Caco-2 (cell line): ENCODE results near the gene COX7A2L. TPM values are rescaled to one million over a fixed set of nuclear protein-coding genes. Genes with fewer than 3 reads are reported as not detected.
"Not testable (repeated sequence)": the region's sequence is repeated elsewhere in the genome, so short reads cannot be mapped to it uniquely, and the experiment has no call there.

Experiments used
- BruUV-seq: library from RNA; stranded (reverse); fragments of 400-500 nt; replicated peaks from 2 replicates; lab custom pipeline; 2021; lab: Mats Ljungman, UMichigan
- CTCF ChIA-PET: fragments of 300-600 bp; sonication (Branson Sonifier 250); formaldehyde crosslinking; loops from one replicate; lab custom pipeline; 2022; ENCODE audit warnings: antibody characterized with exemption; lab: Charles Lee
- POLR2A ChIA-PET: fragments of 300-600 bp; sonication (Branson Sonifier 250); formaldehyde crosslinking; loops from one replicate; lab custom pipeline; 2022; ENCODE audit warnings: antibody characterized with exemption; lab: Charles Lee
- DNase-seq, 2 experiments: peaks; one replicate each; pipeline versions ENCODE4 v3.0.0 to v3.0.0-alpha.2; 2020 to 2022
- H3K27me3 ChIP-seq: replicated peaks from 2 replicates; pipeline ENCODE4 v1.6.0; 2011; ENCODE audit warnings: low read length; ENCODE audit not compliant: control insufficient read depth, insufficient read depth
- H3K36me3 ChIP-seq: 2 replicates; pipeline ENCODE4 v1.5.1; 2011; ENCODE audit warnings: low read length; ENCODE audit not compliant: control insufficient read depth, insufficient read depth
- H3K4me1 ChIP-seq: fragments of 250-450 bp; sonication (Bioruptor Pico); 2 replicates; pipeline ENCODE4 v1.5.1; 2020; ENCODE audit warnings: mild to moderate bottlenecking
- H3K4me3 ChIP-seq: 2 replicates; pipeline ENCODE4 v1.5.1; 2011; ENCODE audit warnings: low read depth, mild to moderate bottlenecking, control low read depth, low read length
- H3K9me3 ChIP-seq: fragments of 250-450 bp; sonication (Bioruptor Pico); 2 replicates; pipeline ENCODE4 v1.5.1; 2020; ENCODE audit warnings: mild to moderate bottlenecking, moderate library complexity
- H3K27ac Mint-ChIP-seq: one replicate; pipeline ENCODE4 v1.8.0; 2022; ENCODE audit warnings: mixed read lengths; ENCODE audit not compliant: unreplicated experiment
- H3K27me3 Mint-ChIP-seq: one replicate; pipeline ENCODE4 v1.8.0; 2022; ENCODE audit warnings: mixed read lengths; ENCODE audit not compliant: insufficient read depth, unreplicated experiment
- H3K36me3 Mint-ChIP-seq: one replicate; pipeline ENCODE4 v1.8.0; 2022; ENCODE audit warnings: mild to moderate bottlenecking, mixed read lengths; ENCODE audit not compliant: insufficient read depth, unreplicated experiment
- H3K4me1 Mint-ChIP-seq: one replicate; pipeline ENCODE4 v1.8.0; 2022; ENCODE audit warnings: low read depth, mixed read lengths; ENCODE audit not compliant: unreplicated experiment
- H3K4me3 Mint-ChIP-seq: one replicate; pipeline ENCODE4 v1.8.0; 2022; ENCODE audit warnings: mild to moderate bottlenecking, moderate library complexity, mixed read lengths; ENCODE audit not compliant: unreplicated experiment
- H3K9me3 Mint-ChIP-seq: one replicate; pipeline ENCODE4 v1.8.0; 2022; ENCODE audit warnings: mixed read lengths; ENCODE audit not compliant: unreplicated experiment
- CTCF ChIP-seq, 2 experiments: fragments of 200-600 bp in 1 of 2; IDR thresholded peaks; 1 replicate in 1 of 2; 2 replicates in 1 of 2; pipeline versions ENCODE4 v1.5.1 to v1.8.0; 2011 to 2022; ENCODE audit warnings: antibody characterized with exemption in 1 of 2, control low read depth in 1 of 2, inconsistent platforms in 1 of 2, low read depth in 1 of 2, low read length in 1 of 2, mild to moderate bottlenecking in 1 of 2, moderate library complexity in 1 of 2; ENCODE audit not compliant: insufficient read depth in 1 of 2, severe bottlenecking in 1 of 2, unreplicated experiment in 1 of 2
- intact Hi-C: fragments of 100-400 bp; cut with micrococcal nuclease; formaldehyde crosslinking; loops from one replicate; pipeline ENCODE4 v1.10.0; 2022; ENCODE audit not compliant: unreplicated experiment
- total RNA-seq: library from RNA; stranded (reverse); gene quantifications from 2 replicates; pipeline ENCODE4 v1.2.3, GENCODE V29; 2022

COX7A2L gene
- total RNA-seq, 1 experiment from 2014 or later = 125 TPM

- no peaks in the 10 kb centered on the region for H3K36me3 ChIP-seq
- no peaks in the 10 kb centered on the region for H3K4me1 ChIP-seq
- H3K9me3 ChIP-seq = peaks cover 6% of the 10 kb centered on the region; the same call in 1 of the 2 replicates
- Mint-ChIP-seq H3K4me3 (no peak overlapping the region), H3K36me3 (no peaks in the 10 kb centered on the region), H3K9me3 (peaks cover 5% of the 10 kb centered on the region), H3K27me3 (no peaks in the 10 kb centered on the region), H3K4me1 (no peaks in the 10 kb centered on the region), H3K27ac (no peak overlapping the region)
- CTCF ChIA-PET = no interaction called here
- no TSS peak for BruUV-seq
- DNase-seq = no peak
- H3K4me3 ChIP-seq = no peak overlapping the region
- no peak for TF ChIP-seq CTCF (IDR thresholded peaks at IDR 0.05; ENCODE audit: insufficient read depth in 1 of 2, low read depth in 1 of 2, low read length in 1 of 2, severe bottlenecking in 1 of 2, unreplicated experiment in 1 of 2)
- H3K27me3 ChIP-seq = no peaks in the 10 kb centered on the region
- POLR2A ChIA-PET = no interaction called here
- intact Hi-C loops = no loop called here
Observed at GRCh38 chr2:42404676-42405075, 43.7 kb upstream of the COX7A2L start.

- no TSS peak for BruUV-seq
- POLR2A ChIA-PET = no interaction called here
- TF ChIP-seq CTCF (IDR thresholded peaks at IDR 0.05; ENCODE audit: insufficient read depth in 1 of 2, low read depth in 1 of 2, low read length in 1 of 2, severe bottlenecking in 1 of 2, unreplicated experiment in 1 of 2) = no peak
Observed at GRCh38 chr2:42401773-42402172, 40.8 kb upstream of the COX7A2L start.

GRCh38 chr2:42398052-42398451 is 37.0 kb upstream of the COX7A2L start:
- H3K4me3 ChIP-seq, H3K36me3 ChIP-seq, intact Hi-C loops, H3K9me3 ChIP-seq, CTCF ChIA-PET, H3K27me3 ChIP-seq, POLR2A ChIA-PET, H3K4me3 Mint-ChIP-seq, H3K4me1 ChIP-seq, BruUV-seq, DNase-seq, H3K4me1 Mint-ChIP-seq, H3K36me3 Mint-ChIP-seq, H3K27ac Mint-ChIP-seq, H3K27me3 Mint-ChIP-seq, H3K9me3 Mint-ChIP-seq: not testable (repeated sequence)

More at GRCh38 chr2:42401773-42402172, 40.8 kb upstream of the COX7A2L start:
- Mint-ChIP-seq H3K27me3 (no peaks in the 10 kb centered on the region), H3K36me3 (no peaks in the 10 kb centered on the region), H3K27ac (no peak overlapping the region), H3K9me3 (no peaks in the 10 kb centered on the region), H3K4me1 (no peaks in the 10 kb centered on the region), H3K4me3 (no peak overlapping the region)
- H3K9me3 ChIP-seq = no peaks in the 10 kb centered on the region
- H3K4me3 ChIP-seq = no peak overlapping the region
- DNase-seq = no peak
- CTCF ChIA-PET = no interaction called here
- no peaks in the 10 kb centered on the region for H3K36me3 ChIP-seq
- H3K4me1 ChIP-seq = no peaks in the 10 kb centered on the region
- H3K27me3 ChIP-seq = no peaks in the 10 kb centered on the region
- intact Hi-C loops = no loop called here

- H3K36me3 ChIP-seq, H3K27ac Mint-ChIP-seq, POLR2A ChIA-PET, H3K27me3 ChIP-seq, DNase-seq, intact Hi-C loops, H3K4me3 ChIP-seq, H3K9me3 ChIP-seq, H3K27me3 Mint-ChIP-seq, H3K4me3 Mint-ChIP-seq, H3K4me1 ChIP-seq, BruUV-seq, H3K9me3 Mint-ChIP-seq, CTCF ChIA-PET, H3K36me3 Mint-ChIP-seq, H3K4me1 Mint-ChIP-seq: not testable (repeated sequence)
Observed at GRCh38 chr2:42393320-42393719, 32.3 kb upstream of the COX7A2L start.
